HepG2 (cell line): ENCODE data around the gene BBLN. TPM values are rescaled to one million over a fixed set of nuclear protein-coding genes. Genes with fewer than 3 reads are reported as not detected.

Experiments
- ATF7-NPFF ChIP-seq: sonication (generic); formaldehyde crosslinking; IDR thresholded peaks from 2 replicates; pipeline ENCODE4 v1.8.1; 2023; ENCODE audit warnings: mild to moderate bottlenecking, low read depth, missing genetic modification reagents, moderate library complexity
- DR1 ChIP-seq: sonication (generic); formaldehyde crosslinking; IDR thresholded peaks from 2 replicates; pipeline ENCODE4 v1.8.0; 2021; ENCODE audit warnings: mild to moderate bottlenecking, missing genetic modification reagents, inconsistent platforms
- EEA1 ChIP-seq: sonication (generic); formaldehyde crosslinking; IDR thresholded peaks from 2 replicates; pipeline ENCODE4 v1.5.1; 2020; ENCODE audit warnings: mild to moderate bottlenecking, missing genetic modification reagents, borderline replicate concordance
- HMG20A ChIP-seq: IDR thresholded peaks from 2 replicates; pipeline ENCODE4 v1.6.1; 2016; ENCODE audit warnings: borderline replicate concordance
- KLF12 ChIP-seq: sonication (generic); formaldehyde crosslinking; IDR thresholded peaks from 2 replicates; pipeline ENCODE4 v1.4.0; 2020; ENCODE audit warnings: missing genetic modification reagents, borderline replicate concordance
- KLF15 ChIP-seq: sonication (generic); formaldehyde crosslinking; IDR thresholded peaks from 2 replicates; pipeline ENCODE4 v1.8.1; 2023; ENCODE audit warnings: borderline replicate concordance, mild to moderate bottlenecking, inconsistent platforms, missing genetic modification reagents, mixed read lengths
- ZNF207 ChIP-seq: fragments of 450-650 bp; IDR thresholded peaks from 2 replicates; pipeline ENCODE4 v1.6.1; 2016; ENCODE audit warnings: antibody characterized with exemption, borderline replicate concordance
- ZNF552 ChIP-seq: sonication (generic); formaldehyde crosslinking; IDR thresholded peaks from 2 replicates; pipeline ENCODE4 v1.9.0; 2022; ENCODE audit warnings: missing genetic modification reagents, mild to moderate bottlenecking, borderline replicate concordance
- ZNF615 ChIP-seq: sonication (generic); formaldehyde crosslinking; IDR thresholded peaks from 2 replicates; pipeline ENCODE4 v1.5.0; 2020; ENCODE audit warnings: mild to moderate bottlenecking, missing genetic modification reagents, borderline replicate concordance
- polyA plus RNA-seq, 8 experiments: library from polyadenylated mRNA; depleted of rRNA in 3 of 8; stranded (reverse) in 7 of 8; unstranded in 1 of 8; fragments of >200 nt; fragmentation: Illumina TruSeq in 4 of 8; extraction: Trizol in 4 of 8; gene quantifications; 2 replicates each; pipeline versions ENCODE4 v1.2.1 to v1.2.3, GENCODE V29; 2011 to 2016; ENCODE audit warnings: low read depth in 4 of 8, missing spikeins in 1 of 8, mixed read lengths in 1 of 8; ENCODE audit not compliant: insufficient read depth in 1 of 8
- total RNA-seq, 5 experiments: library from RNA; depleted of rRNA; stranded (reverse); fragments of >200 nt; fragmentation: Illumina TruSeq; extraction: Trizol; gene quantifications; 2 replicates each; pipeline ENCODE4 v1.2.3, GENCODE V29; 2016; ENCODE audit warnings: low read depth in 1 of 5
- TF ChIP-seq, protein P1 (sequence below): sonication (generic); formaldehyde crosslinking; IDR thresholded peaks from 2 replicates; pipeline ENCODE4 v1.4.0; 2020; ENCODE audit warnings: low read depth, missing genetic modification reagents
- TF ChIP-seq, protein P2 (sequence below): sonication (generic); formaldehyde crosslinking; IDR thresholded peaks from 2 replicates; pipeline ENCODE4 v1.4.0; 2020; ENCODE audit warnings: missing genetic modification reagents, borderline replicate concordance
- TF ChIP-seq, protein P3 (sequence below): sonication (generic); formaldehyde crosslinking; IDR thresholded peaks from 2 replicates; pipeline ENCODE4 v1.8.0; 2022; ENCODE audit warnings: low read depth, missing genetic modification reagents
- TF ChIP-seq, protein P4 (sequence below): sonication (generic); formaldehyde crosslinking; IDR thresholded peaks from 2 replicates; pipeline ENCODE4 v1.4.0; 2020; ENCODE audit warnings: missing genetic modification reagents, borderline replicate concordance

BBLN gene
- total and polyA plus RNA-seq, 2 of the 13 experiments (the other 11 are each of a cell fraction or from before 2014, with no cell fraction given) = 27.6 to 33.1 TPM

DNA sequence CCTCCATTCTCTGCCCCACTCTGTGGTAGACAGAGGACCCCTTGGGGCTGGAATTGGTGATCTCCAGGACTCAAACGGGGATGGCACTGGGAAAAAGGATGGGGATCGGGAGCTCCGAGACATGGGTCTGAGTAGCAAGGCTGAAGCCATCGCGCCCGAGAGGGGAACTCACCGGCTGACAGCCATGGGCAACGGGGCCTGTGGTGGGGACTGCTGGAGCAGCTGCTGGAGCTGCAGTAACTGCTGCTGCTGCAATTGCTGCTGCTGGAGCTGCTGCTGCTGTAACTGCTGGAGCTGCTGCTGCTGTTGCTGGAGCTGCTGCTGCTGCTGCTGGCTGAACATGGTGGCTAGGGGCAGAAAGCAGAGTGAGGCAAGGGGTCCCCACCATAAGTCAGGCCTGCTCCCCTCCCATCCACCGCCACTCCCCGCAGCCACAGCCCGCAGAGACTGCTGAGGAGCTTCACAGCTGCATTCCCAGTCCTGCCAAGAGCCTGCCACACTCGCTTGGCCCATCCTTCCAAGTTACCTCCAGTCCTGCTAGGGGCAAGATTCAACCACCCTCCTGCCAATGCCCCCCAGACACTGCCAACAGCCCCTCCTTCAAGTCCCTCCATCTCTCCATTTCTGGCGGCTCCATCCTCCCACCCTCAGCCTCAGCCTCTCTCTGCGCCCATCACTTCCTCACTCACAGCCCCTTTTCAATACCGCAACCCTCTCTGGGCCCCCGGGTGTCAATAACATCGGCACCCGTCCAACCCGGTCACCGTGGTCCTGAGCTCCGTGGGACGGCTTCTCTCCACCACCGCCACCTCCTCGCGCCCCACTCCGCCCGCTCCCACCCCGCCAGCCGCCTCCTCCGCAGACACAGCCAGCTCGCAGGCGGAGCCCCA, 30.7 kb downstream of the BBLN start (continued):
- TF ChIP-seq, protein P1, sequence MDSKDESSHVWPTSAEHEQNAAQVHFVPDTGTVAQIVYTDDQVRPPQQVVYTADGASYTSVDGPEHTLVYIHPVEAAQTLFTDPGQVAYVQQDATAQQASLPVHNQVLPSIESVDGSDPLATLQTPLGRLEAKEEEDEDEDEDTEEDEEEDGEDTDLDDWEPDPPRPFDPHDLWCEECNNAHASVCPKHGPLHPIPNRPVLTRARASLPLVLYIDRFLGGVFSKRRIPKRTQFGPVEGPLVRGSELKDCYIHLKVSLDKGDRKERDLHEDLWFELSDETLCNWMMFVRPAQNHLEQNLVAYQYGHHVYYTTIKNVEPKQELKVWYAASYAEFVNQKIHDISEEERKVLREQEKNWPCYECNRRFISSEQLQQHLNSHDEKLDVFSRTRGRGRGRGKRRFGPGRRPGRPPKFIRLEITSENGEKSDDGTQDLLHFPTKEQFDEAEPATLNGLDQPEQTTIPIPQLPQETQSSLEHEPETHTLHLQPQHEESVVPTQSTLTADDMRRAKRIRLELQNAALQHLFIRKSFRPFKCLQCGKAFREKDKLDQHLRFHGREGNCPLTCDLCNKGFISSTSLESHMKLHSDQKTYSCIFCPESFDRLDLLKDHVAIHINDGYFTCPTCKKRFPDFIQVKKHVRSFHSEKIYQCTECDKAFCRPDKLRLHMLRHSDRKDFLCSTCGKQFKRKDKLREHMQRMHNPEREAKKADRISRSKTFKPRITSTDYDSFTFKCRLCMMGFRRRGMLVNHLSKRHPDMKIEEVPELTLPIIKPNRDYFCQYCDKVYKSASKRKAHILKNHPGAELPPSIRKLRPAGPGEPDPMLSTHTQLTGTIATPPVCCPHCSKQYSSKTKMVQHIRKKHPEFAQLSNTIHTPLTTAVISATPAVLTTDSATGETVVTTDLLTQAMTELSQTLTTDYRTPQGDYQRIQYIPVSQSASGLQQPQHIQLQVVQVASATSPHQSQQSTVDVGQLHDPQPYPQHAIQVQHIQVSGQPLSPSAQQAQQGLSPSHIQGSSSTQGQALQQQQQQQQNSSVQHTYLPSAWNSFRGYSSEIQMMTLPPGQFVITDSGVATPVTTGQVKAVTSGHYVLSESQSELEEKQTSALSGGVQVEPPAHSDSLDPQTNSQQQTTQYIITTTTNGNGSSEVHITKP = no peak
- TF ChIP-seq HMG20A (CRISPR knock-in tag) (no peak), ZNF207 (no peak), KLF12 (CRISPR knock-in tag) (no peak), DR1 (CRISPR knock-in tag) (no peak), ZNF552 (no peak), KLF15 (CRISPR knock-in tag) (no peak), ATF7-NPFF (CRISPR knock-in tag) (no peak), EEA1 (CRISPR knock-in tag) (peak; percentile 40; the same call in 1 of the 2 replicates), ZNF615 (CRISPR knock-in tag) (no peak)
- TF ChIP-seq, protein P2, sequence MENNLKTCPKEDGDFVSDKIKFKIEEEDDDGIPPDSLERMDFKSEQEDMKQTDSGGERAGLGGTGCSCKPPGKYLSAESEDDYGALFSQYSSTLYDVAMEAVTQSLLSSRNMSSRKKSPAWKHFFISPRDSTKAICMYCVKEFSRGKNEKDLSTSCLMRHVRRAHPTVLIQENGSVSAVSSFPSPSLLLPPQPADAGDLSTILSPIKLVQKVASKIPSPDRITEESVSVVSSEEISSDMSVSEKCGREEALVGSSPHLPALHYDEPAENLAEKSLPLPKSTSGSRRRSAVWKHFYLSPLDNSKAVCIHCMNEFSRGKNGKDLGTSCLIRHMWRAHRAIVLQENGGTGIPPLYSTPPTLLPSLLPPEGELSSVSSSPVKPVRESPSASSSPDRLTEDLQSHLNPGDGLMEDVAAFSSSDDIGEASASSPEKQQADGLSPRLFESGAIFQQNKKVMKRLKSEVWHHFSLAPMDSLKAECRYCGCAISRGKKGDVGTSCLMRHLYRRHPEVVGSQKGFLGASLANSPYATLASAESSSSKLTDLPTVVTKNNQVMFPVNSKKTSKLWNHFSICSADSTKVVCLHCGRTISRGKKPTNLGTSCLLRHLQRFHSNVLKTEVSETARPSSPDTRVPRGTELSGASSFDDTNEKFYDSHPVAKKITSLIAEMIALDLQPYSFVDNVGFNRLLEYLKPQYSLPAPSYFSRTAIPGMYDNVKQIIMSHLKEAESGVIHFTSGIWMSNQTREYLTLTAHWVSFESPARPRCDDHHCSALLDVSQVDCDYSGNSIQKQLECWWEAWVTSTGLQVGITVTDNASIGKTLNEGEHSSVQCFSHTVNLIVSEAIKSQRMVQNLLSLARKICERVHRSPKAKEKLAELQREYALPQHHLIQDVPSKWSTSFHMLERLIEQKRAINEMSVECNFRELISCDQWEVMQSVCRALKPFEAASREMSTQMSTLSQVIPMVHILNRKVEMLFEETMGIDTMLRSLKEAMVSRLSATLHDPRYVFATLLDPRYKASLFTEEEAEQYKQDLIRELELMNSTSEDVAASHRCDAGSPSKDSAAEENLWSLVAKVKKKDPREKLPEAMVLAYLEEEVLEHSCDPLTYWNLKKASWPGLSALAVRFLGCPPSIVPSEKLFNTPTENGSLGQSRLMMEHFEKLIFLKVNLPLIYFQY (CRISPR knock-in tag) = no peak
- TF ChIP-seq, protein P3, sequence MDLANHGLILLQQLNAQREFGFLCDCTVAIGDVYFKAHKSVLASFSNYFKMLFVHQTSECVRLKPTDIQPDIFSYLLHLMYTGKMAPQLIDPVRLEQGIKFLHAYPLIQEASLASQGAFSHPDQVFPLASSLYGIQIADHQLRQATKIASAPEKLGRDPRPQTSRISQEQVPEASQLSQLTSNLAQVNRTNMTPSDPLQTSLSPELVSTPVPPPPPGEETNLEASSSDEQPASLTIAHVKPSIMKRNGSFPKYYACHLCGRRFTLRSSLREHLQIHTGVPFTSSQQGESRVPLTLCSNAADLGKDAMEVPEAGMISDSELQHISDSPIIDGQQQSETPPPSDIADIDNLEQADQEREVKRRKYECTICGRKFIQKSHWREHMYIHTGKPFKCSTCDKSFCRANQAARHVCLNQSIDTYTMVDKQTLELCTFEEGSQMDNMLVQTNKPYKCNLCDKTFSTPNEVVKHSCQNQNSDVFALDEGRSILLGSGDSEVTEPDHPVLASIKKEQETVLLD (CRISPR knock-in tag) = 0 out of 2 replicates have a peak, but pooled peaks have one; percentile 6
- TF ChIP-seq, protein P4, sequence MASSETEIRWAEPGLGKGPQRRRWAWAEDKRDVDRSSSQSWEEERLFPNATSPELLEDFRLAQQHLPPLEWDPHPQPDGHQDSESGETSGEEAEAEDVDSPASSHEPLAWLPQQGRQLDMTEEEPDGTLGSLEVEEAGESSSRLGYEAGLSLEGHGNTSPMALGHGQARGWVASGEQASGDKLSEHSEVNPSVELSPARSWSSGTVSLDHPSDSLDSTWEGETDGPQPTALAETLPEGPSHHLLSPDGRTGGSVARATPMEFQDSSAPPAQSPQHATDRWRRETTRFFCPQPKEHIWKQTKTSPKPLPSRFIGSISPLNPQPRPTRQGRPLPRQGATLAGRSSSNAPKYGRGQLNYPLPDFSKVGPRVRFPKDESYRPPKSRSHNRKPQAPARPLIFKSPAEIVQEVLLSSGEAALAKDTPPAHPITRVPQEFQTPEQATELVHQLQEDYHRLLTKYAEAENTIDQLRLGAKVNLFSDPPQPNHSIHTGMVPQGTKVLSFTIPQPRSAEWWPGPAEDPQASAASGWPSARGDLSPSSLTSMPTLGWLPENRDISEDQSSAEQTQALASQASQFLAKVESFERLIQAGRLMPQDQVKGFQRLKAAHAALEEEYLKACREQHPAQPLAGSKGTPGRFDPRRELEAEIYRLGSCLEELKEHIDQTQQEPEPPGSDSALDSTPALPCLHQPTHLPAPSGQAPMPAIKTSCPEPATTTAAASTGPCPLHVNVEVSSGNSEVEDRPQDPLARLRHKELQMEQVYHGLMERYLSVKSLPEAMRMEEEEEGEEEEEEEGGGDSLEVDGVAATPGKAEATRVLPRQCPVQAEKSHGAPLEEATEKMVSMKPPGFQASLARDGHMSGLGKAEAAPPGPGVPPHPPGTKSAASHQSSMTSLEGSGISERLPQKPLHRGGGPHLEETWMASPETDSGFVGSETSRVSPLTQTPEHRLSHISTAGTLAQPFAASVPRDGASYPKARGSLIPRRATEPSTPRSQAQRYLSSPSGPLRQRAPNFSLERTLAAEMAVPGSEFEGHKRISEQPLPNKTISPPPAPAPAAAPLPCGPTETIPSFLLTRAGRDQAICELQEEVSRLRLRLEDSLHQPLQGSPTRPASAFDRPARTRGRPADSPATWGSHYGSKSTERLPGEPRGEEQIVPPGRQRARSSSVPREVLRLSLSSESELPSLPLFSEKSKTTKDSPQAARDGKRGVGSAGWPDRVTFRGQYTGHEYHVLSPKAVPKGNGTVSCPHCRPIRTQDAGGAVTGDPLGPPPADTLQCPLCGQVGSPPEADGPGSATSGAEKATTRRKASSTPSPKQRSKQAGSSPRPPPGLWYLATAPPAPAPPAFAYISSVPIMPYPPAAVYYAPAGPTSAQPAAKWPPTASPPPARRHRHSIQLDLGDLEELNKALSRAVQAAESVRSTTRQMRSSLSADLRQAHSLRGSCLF (CRISPR knock-in tag) = no peak
